ENCODE results near the gene GPC6.

The GPC6 gene

DNA sequence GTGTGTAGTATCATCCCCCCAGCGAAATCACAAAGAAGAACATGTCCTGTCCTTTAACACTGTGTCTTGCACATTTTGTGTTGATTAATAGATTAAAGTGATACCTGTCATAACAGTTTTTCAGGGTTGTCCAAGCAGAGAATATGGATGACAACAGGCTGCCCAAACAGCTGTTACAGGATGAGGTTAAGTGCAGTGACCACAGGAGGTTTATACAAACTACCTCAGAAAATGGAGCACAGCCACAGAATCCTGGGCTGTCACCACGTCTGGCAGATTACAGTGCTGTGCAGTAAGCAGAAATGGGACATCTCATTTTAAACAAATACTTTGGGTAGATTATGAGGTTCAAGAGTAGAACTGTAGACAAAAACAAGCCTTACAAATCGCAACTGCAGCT, 677.3 kb downstream of the GPC6 start:
- no peaks in the 10 kb centered on the region for H3K9me3 ChIP-seq (ENCODE audit: control insufficient read depth in 1 of 2, low read length in 2 of 2)
- no peaks in the 10 kb centered on the region for H3K36me3 ChIP-seq (ENCODE audit: control insufficient read depth in 1 of 2, insufficient read depth in 2 of 2, low read length in 2 of 2)
- H3K4me3 ChIP-seq (ENCODE audit: low read depth in 1 of 2, low read length in 2 of 2) = no peak overlapping the region
- H3K4me1 ChIP-seq (ENCODE audit: control insufficient read depth in 1 of 2, insufficient read depth in 2 of 2, low read length in 2 of 2) = peaks cover 0 to 4% of the 10 kb centered on the region in 2 donors
- H3K27ac ChIP-seq (ENCODE audit: low read length) = no peak overlapping the region
- H3K27me3 ChIP-seq (ENCODE audit: low read depth, low read length) = no peaks in the 10 kb centered on the region

DNA sequence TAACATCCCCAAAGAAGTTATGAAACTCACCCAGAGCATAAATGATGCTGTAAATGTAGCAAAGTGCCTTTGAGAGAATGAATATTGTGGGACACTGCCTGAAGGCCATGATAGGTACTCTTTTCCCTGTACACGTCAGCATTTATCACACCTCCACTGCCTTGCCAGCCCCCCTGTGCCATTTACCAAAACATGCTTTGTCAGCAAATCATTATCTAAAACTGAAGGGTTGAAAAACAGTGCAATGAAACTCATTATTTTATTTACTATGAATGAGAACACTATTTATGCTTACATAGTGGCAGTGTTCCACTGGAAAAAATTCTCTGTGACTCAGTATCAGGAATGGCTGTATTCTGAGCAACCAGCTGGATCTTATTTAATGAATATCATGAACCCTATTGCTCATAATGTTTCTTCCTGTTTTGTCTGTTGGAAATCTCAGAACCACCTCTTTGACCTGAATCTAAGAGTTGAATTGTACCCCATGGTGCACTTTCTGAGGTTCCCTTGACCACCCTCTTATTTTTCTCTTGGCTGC, 688.7 kb downstream of the GPC6 start:
- Histone ChIP-seq H3K4me3 (ENCODE audit: low read depth in 1 of 2, low read length in 2 of 2) (no peak overlapping the region), H3K36me3 (ENCODE audit: control insufficient read depth in 1 of 2, insufficient read depth in 2 of 2, low read length in 2 of 2) (no peaks in the 10 kb centered on the region), H3K9me3 (ENCODE audit: control insufficient read depth in 1 of 2, low read length in 2 of 2) (no peaks in the 10 kb centered on the region), H3K27ac (ENCODE audit: low read length) (no peak overlapping the region), H3K4me1 (ENCODE audit: control insufficient read depth in 1 of 2, insufficient read depth in 2 of 2, low read length in 2 of 2) (no peaks in the 10 kb centered on the region), H3K27me3 (ENCODE audit: low read depth, low read length) (no peaks in the 10 kb centered on the region)

DNA sequence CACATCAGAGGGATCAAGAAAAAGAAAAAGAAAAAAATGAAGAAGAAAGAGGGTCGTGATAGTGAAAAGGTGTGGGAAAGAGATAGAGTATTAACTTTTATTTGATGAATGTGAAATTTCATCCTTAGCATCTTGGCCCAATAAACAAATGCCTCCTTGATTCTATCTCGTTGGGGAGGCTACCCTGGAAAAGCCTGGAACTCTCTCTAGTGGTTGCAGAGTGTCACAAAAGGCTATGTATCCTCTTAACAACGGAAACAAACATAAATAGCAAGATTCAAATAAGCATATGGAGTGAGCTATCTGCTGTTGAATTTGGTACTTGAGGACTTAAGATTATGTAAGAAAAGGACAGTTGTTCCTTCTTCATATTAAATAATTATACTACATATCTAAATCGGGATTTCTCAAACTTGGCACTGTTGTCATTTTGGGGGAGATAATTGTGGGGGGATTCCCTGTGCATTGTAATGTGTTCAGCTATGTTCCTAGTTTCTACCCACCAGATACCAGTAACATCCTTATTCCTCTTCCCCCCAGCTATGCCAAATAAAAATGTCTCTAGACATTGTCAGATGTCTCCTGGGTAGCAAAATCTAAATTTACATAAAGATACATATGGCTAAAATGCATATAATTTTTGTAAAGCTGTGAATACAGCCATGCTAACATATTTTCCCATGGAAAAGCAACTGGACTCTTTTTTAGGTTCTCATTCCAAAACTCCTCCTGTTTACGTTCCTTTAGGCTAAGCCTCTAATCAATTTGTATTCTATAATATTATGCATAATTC, 695.7 kb downstream of the GPC6 start:
- H3K27me3 ChIP-seq (ENCODE audit: low read depth, low read length) = no peaks in the 10 kb centered on the region
- H3K36me3 ChIP-seq (ENCODE audit: control insufficient read depth in 1 of 2, insufficient read depth in 2 of 2, low read length in 2 of 2) = no peaks in the 10 kb centered on the region
- peaks cover 0 to 4% of the 10 kb centered on the region in 2 donors for H3K4me1 ChIP-seq (ENCODE audit: control insufficient read depth in 1 of 2, insufficient read depth in 2 of 2, low read length in 2 of 2)
- no peak overlapping the region for H3K27ac ChIP-seq (ENCODE audit: low read length)
- H3K9me3 ChIP-seq (ENCODE audit: control insufficient read depth in 1 of 2, low read length in 2 of 2) = no peaks in the 10 kb centered on the region
- H3K4me3 ChIP-seq (ENCODE audit: low read depth in 1 of 2, low read length in 2 of 2) = no peak overlapping the region

DNA sequence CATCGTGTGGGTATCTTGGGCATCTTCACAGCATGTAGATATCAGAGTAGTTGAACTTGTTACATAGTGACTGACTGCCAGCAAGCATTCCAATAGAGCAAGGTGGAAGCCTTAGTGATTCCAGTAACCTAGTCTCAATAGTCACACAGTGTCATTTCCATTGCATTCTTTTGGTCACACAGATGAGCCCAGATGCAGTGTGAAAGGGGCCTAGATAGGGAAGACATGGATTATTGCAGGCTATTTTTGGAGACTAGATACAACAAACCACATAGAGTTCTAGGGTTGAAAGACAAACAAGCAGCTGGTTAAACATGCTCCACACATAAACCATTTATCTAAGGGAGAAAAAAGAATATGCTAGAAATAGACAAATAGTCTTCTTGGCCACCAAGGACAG, 699.4 kb downstream of the GPC6 start:
- H3K4me3 ChIP-seq (ENCODE audit: low read depth in 1 of 2, low read length in 2 of 2) = no peak overlapping the region
- H3K36me3 ChIP-seq (ENCODE audit: control insufficient read depth in 1 of 2, insufficient read depth in 2 of 2, low read length in 2 of 2) = no peaks in the 10 kb centered on the region
- H3K27me3 ChIP-seq (ENCODE audit: low read depth, low read length) = no peaks in the 10 kb centered on the region
- no peaks in the 10 kb centered on the region for H3K9me3 ChIP-seq (ENCODE audit: control insufficient read depth in 1 of 2, low read length in 2 of 2)
- H3K4me1 ChIP-seq (ENCODE audit: control insufficient read depth in 1 of 2, insufficient read depth in 2 of 2, low read length in 2 of 2) = peaks cover 0 to 4% of the 10 kb centered on the region in 2 donors
- no peak overlapping the region for H3K27ac ChIP-seq (ENCODE audit: low read length)

- H3K4me1 ChIP-seq (ENCODE audit: control insufficient read depth in 1 of 2, insufficient read depth in 2 of 2, low read length in 2 of 2) = peaks cover 0 to 4% of the 10 kb centered on the region in 2 donors
- H3K36me3 ChIP-seq (ENCODE audit: control insufficient read depth in 1 of 2, insufficient read depth in 2 of 2, low read length in 2 of 2) = no peaks in the 10 kb centered on the region
- no peaks in the 10 kb centered on the region for H3K9me3 ChIP-seq (ENCODE audit: control insufficient read depth in 1 of 2, low read length in 2 of 2)
- H3K27ac ChIP-seq (ENCODE audit: low read length) = no peak overlapping the region
- H3K4me3 ChIP-seq (ENCODE audit: low read depth in 1 of 2, low read length in 2 of 2) = no peak overlapping the region
- no peaks in the 10 kb centered on the region for H3K27me3 ChIP-seq (ENCODE audit: low read depth, low read length)
These were observed 699.8 kb downstream of the GPC6 start for GRCh38 chr13:93926425-93926824.

DNA sequence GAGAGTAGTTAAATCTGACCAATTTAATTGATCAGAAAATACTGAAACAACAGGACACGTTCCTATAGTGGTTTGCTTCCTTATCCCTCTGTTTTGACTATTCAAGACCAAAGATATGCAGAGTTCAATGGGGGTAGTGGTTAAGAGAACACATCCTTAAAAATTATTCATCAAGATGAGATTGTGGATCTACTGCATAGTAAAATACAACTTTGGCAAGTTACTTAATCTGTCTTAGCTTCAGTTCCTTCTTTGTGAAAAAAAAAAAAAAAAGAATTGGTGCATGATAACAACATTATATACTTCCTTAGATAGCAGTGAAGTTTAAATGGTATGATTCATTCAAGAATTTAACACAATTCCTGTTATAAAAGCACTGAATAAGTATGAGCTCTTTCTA, 700.8 kb downstream of the GPC6 start:
- Histone ChIP-seq H3K9me3 (ENCODE audit: control insufficient read depth in 1 of 2, low read length in 2 of 2) (no peaks in the 10 kb centered on the region), H3K4me3 (ENCODE audit: low read depth in 1 of 2, low read length in 2 of 2) (no peak overlapping the region), H3K4me1 (ENCODE audit: control insufficient read depth in 1 of 2, insufficient read depth in 2 of 2, low read length in 2 of 2) (peaks cover 0 to 4% of the 10 kb centered on the region in 2 donors), H3K36me3 (ENCODE audit: control insufficient read depth in 1 of 2, insufficient read depth in 2 of 2, low read length in 2 of 2) (no peaks in the 10 kb centered on the region), H3K27ac (ENCODE audit: low read length) (no peak overlapping the region), H3K27me3 (ENCODE audit: low read depth, low read length) (no peaks in the 10 kb centered on the region)

- H3K27me3 ChIP-seq (ENCODE audit: low read depth, low read length) = no peaks in the 10 kb centered on the region
- no peak overlapping the region for H3K27ac ChIP-seq (ENCODE audit: low read length)
- H3K4me3 ChIP-seq (ENCODE audit: low read depth in 1 of 2, low read length in 2 of 2) = no peak overlapping the region
- no peaks in the 10 kb centered on the region for H3K9me3 ChIP-seq (ENCODE audit: control insufficient read depth in 1 of 2, low read length in 2 of 2)
- no peaks in the 10 kb centered on the region for H3K4me1 ChIP-seq (ENCODE audit: control insufficient read depth in 1 of 2, insufficient read depth in 2 of 2, low read length in 2 of 2)
- no peaks in the 10 kb centered on the region for H3K36me3 ChIP-seq (ENCODE audit: control insufficient read depth in 1 of 2, insufficient read depth in 2 of 2, low read length in 2 of 2)
These were observed 706.3 kb downstream of the GPC6 start for GRCh38 chr13:93932901-93933300.

- Histone ChIP-seq H3K27me3 (ENCODE audit: low read depth, low read length) (no peaks in the 10 kb centered on the region), H3K4me3 (ENCODE audit: low read depth in 1 of 2, low read length in 2 of 2) (no peak overlapping the region), H3K36me3 (ENCODE audit: control insufficient read depth in 1 of 2, insufficient read depth in 2 of 2, low read length in 2 of 2) (no peaks in the 10 kb centered on the region), H3K4me1 (ENCODE audit: control insufficient read depth in 1 of 2, insufficient read depth in 2 of 2, low read length in 2 of 2) (no peaks in the 10 kb centered on the region), H3K27ac (ENCODE audit: low read length) (no peak overlapping the region), H3K9me3 (ENCODE audit: control insufficient read depth in 1 of 2, low read length in 2 of 2) (no peaks in the 10 kb centered on the region)
These were observed 710.3 kb downstream of the GPC6 start for GRCh38 chr13:93936901-93937300.

DNA sequence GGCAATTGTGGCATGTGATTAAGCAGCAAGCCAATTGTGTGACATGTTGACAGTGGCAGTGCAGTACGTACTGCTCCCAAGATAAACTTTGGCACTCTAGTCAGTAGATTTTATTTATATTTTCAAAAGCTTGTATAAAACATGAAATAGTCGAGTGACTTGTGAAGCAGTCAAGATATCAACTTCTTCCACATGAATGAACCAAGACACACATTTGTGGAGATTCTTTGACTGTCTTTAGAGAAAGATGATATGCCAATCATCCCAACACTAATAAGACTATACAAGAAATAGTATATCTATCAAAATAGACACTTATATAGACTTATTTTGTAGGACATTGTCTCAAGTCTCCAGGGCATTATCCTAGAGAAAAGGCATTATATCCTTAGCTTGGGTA, 714.8 kb downstream of the GPC6 start:
- no peaks in the 10 kb centered on the region for H3K4me1 ChIP-seq (ENCODE audit: control insufficient read depth in 1 of 2, insufficient read depth in 2 of 2, low read length in 2 of 2)
- no peaks in the 10 kb centered on the region for H3K36me3 ChIP-seq (ENCODE audit: control insufficient read depth in 1 of 2, insufficient read depth in 2 of 2, low read length in 2 of 2)
- no peaks in the 10 kb centered on the region for H3K9me3 ChIP-seq (ENCODE audit: control insufficient read depth in 1 of 2, low read length in 2 of 2)
- no peaks in the 10 kb centered on the region for H3K27me3 ChIP-seq (ENCODE audit: low read depth, low read length)
- H3K27ac ChIP-seq (ENCODE audit: low read length) = no peak overlapping the region
- no peak overlapping the region for H3K4me3 ChIP-seq (ENCODE audit: low read depth in 1 of 2, low read length in 2 of 2)

DNA sequence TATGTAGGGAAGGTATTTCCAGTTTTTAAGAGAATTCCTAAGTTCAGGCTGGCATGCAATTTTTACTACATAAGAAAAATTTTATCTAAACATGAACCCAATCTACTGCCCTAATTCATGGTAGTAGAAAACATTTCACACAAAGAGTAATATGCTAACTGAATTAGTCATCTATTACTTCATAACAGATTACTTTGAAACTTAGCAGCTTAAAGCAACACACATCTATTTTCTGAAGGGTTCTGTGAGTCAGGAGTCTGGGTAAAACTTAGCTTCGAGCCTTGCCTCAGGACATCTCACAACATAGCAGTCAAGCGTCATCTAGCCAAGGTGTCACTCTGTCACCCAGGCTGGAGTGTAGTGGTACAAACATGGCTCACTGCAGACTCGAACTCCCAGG, 715.4 kb downstream of the GPC6 start:
- H3K9me3 ChIP-seq (ENCODE audit: control insufficient read depth in 1 of 2, low read length in 2 of 2) = no peaks in the 10 kb centered on the region
- no peaks in the 10 kb centered on the region for H3K4me1 ChIP-seq (ENCODE audit: control insufficient read depth in 1 of 2, insufficient read depth in 2 of 2, low read length in 2 of 2)
- no peak overlapping the region for H3K27ac ChIP-seq (ENCODE audit: low read length)
- H3K27me3 ChIP-seq (ENCODE audit: low read depth, low read length) = no peaks in the 10 kb centered on the region
- H3K4me3 ChIP-seq (ENCODE audit: low read depth in 1 of 2, low read length in 2 of 2) = no peak overlapping the region
- H3K36me3 ChIP-seq (ENCODE audit: control insufficient read depth in 1 of 2, insufficient read depth in 2 of 2, low read length in 2 of 2) = no peaks in the 10 kb centered on the region

DNA sequence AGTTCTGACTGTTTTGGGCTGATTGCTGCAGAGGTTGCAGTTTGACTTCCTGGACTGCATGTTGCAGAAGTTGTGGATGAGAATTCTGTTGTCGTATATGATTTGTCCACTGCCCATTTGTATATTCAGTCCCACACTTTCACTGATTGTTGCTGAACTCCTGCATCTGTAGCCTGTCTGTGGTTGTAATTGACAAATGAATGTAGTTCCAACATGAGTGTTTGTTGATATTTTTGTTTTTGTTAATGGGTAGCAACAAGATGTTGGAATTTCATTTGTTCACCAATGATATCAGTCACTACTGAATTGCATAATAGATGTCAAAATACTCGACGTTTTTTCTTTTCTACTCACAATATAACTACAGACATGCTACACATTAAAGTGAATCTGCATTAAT, 719.0 kb downstream of the GPC6 start:
- H3K27me3 ChIP-seq (ENCODE audit: low read depth, low read length) = no peaks in the 10 kb centered on the region
- no peaks in the 10 kb centered on the region for H3K36me3 ChIP-seq (ENCODE audit: control insufficient read depth in 1 of 2, insufficient read depth in 2 of 2, low read length in 2 of 2)
- H3K9me3 ChIP-seq (ENCODE audit: control insufficient read depth in 1 of 2, low read length in 2 of 2) = no peaks in the 10 kb centered on the region
- no peak overlapping the region for H3K4me3 ChIP-seq (ENCODE audit: low read depth in 1 of 2, low read length in 2 of 2)
- H3K4me1 ChIP-seq (ENCODE audit: control insufficient read depth in 1 of 2, insufficient read depth in 2 of 2, low read length in 2 of 2) = no peaks in the 10 kb centered on the region
- H3K27ac ChIP-seq (ENCODE audit: low read length) = no peak overlapping the region

GRCh38 chr13:93946994-93947393, 720.4 kb downstream of the GPC6 start:
- no peaks in the 10 kb centered on the region for H3K9me3 ChIP-seq (ENCODE audit: control insufficient read depth in 1 of 2, low read length in 2 of 2)
- no peaks in the 10 kb centered on the region for H3K36me3 ChIP-seq (ENCODE audit: control insufficient read depth in 1 of 2, insufficient read depth in 2 of 2, low read length in 2 of 2)
- no peaks in the 10 kb centered on the region for H3K27me3 ChIP-seq (ENCODE audit: low read depth, low read length)
- no peaks in the 10 kb centered on the region for H3K4me1 ChIP-seq (ENCODE audit: control insufficient read depth in 1 of 2, insufficient read depth in 2 of 2, low read length in 2 of 2)
- no peak overlapping the region for H3K27ac ChIP-seq (ENCODE audit: low read length)
- no peak overlapping the region for H3K4me3 ChIP-seq (ENCODE audit: low read depth in 1 of 2, low read length in 2 of 2)

Measured in muscle layer of duodenum (tissue), 2 donors.